GM19468 (cell line): ENCODE data around the gene BHLHA15.

Experiments used
- ATAC-seq: cut with Tn5 transposase; IDR thresholded peaks from one replicate; pipeline ENCODE4 v1.9.1; 2021; ENCODE audit warnings: mild to moderate bottlenecking, moderate library complexity, moderate number of reproducible peaks; ENCODE audit not compliant: unreplicated experiment; ENCODE audit errors: extremely low read depth

Gene BHLHA15

GRCh38 chr7:98211221-98211675 lies at the start of gene BHLHA15:
TSS of gene BHLHA15 (plus strand) at chr7:98211439. CDS start at chr7:98212310, 871 bp downstream.
- ATAC-seq, result no peak

- no peak for ATAC-seq
These were observed 48.5 kb upstream of the BHLHA15 start for GRCh38 chr7:98162758-98163157.

GRCh38 chr7:98163269-98163668 lies 48.0 kb upstream of the BHLHA15 start:
- ATAC-seq, result no peak

GRCh38 chr7:98163704-98164494 lies 47.3 kb upstream of the BHLHA15 start:
- ATAC-seq, result no peak

GRCh38 chr7:98165827-98166667 lies 45.2 kb upstream of the BHLHA15 start:
- ATAC-seq, result no peak

- no peak for ATAC-seq
These were observed 44.6 kb upstream of the BHLHA15 start for GRCh38 chr7:98166668-98166970.

GRCh38 chr7:98167653-98168052 lies 43.6 kb upstream of the BHLHA15 start:
- no peak for ATAC-seq

- ATAC-seq, result no peak
These were observed 42.9 kb upstream of the BHLHA15 start for GRCh38 chr7:98168181-98168903.

GRCh38 chr7:98168904-98169621 lies 42.2 kb upstream of the BHLHA15 start:
- ATAC-seq, result no peak

- no peak for ATAC-seq
These were observed 40.3 kb upstream of the BHLHA15 start for GRCh38 chr7:98170966-98171365.

- no peak for ATAC-seq
These were observed 39.8 kb upstream of the BHLHA15 start for GRCh38 chr7:98171449-98171848.

- no peak for ATAC-seq
These were observed 36.6 kb upstream of the BHLHA15 start for GRCh38 chr7:98174334-98175259.

GRCh38 chr7:98175260-98175940 lies 35.8 kb upstream of the BHLHA15 start:
- no peak for ATAC-seq

GRCh38 chr7:98177553-98177952 lies 33.7 kb upstream of the BHLHA15 start:
- ATAC-seq, result no peak

- no peak for ATAC-seq
These were observed 32.9 kb upstream of the BHLHA15 start for GRCh38 chr7:98178321-98178720.

- ATAC-seq, result no peak
These were observed 32.3 kb upstream of the BHLHA15 start for GRCh38 chr7:98178762-98179490.

- ATAC-seq, result no peak
These were observed 30.5 kb upstream of the BHLHA15 start for GRCh38 chr7:98180751-98181150.

- ATAC-seq, result no peak
These were observed 26.1 kb upstream of the BHLHA15 start for GRCh38 chr7:98185101-98185500.
